LNCaP clone FGC (cell line): ENCODE measurements around the gene HS6ST2.

Experiments
- DNase-seq: peaks from one replicate; pipeline ENCODE4 v3.0.0-alpha.2; 2011; ENCODE audit warnings: low read depth
- H3K4me3 ChIP-seq: 2 replicates; pipeline ENCODE4 v1.5.1; 2011; ENCODE audit warnings: mild to moderate bottlenecking, low read depth, low read length, control low read depth
- CTCF ChIP-seq: IDR thresholded peaks from 2 replicates; pipeline ENCODE4 v1.5.1; 2012; ENCODE audit warnings: mild to moderate bottlenecking; ENCODE audit not compliant: control insufficient read depth, insufficient read depth; ENCODE audit errors: extremely low read depth

The HS6ST2 gene

GRCh38 chrX:132618810-132619209 lies 339.6 kb downstream of the HS6ST2 start:
- TF ChIP-seq CTCF, result no peak
- DNase-seq, result no peak

GRCh38 chrX:132615391-132616131 lies 342.9 kb downstream of the HS6ST2 start:
- H3K4me3 ChIP-seq, result no peak overlapping the region
- peak; percentile 50 for TF ChIP-seq CTCF
- no peak for DNase-seq

More at GRCh38 chrX:132618810-132619209, 339.6 kb downstream of the HS6ST2 start:
- H3K4me3 ChIP-seq, result no peak overlapping the region

- H3K4me3 ChIP-seq, result no peak overlapping the region
- no peak for DNase-seq
- peak; percentile 55 for TF ChIP-seq CTCF
Observed at GRCh38 chrX:132614297-132614696, 344.1 kb downstream of the HS6ST2 start.

GRCh38 chrX:132613801-132614200 lies 344.6 kb downstream of the HS6ST2 start:
- DNase-seq, result no peak
- no peak for TF ChIP-seq CTCF
- H3K4me3 ChIP-seq, result no peak overlapping the region

- TF ChIP-seq CTCF, result peak; percentile 70
- H3K4me3 ChIP-seq, result no peak overlapping the region
- no peak for DNase-seq
Observed at GRCh38 chrX:132612821-132613564, 345.4 kb downstream of the HS6ST2 start.

GRCh38 chrX:132610536-132610935 lies 347.9 kb downstream of the HS6ST2 start:
- no peak for TF ChIP-seq CTCF
- H3K4me3 ChIP-seq, result no peak overlapping the region
- DNase-seq, result no peak
